Neuronal stem cell (in vitro differentiated cells): ENCODE results near the gene CHST15.
A peak's percentile ranks its signal among the peaks of the same experiment; 100 is the strongest.

Experiments used
- DNase-seq: peaks from one replicate; pipeline ENCODE4 v3.0.0-alpha.2; 2013; ENCODE audit warnings: low spot score
- H2AFZ ChIP-seq: one replicate; pipeline ENCODE4 v1.6.1; 2013; ENCODE audit warnings: mild to moderate bottlenecking, low read length, inconsistent platforms
- H2AK5ac ChIP-seq: 2 replicates; pipeline ENCODE4 v1.6.1; 2013; ENCODE audit warnings: low read depth, mild to moderate bottlenecking, inconsistent platforms, low read length, moderate library complexity, mixed read lengths
- H2BK120ac ChIP-seq: 2 replicates; pipeline ENCODE4 v1.6.1; 2013; ENCODE audit warnings: low read depth, mild to moderate bottlenecking, inconsistent platforms, low read length, moderate library complexity, mixed read lengths
- H2BK12ac ChIP-seq: one replicate; pipeline ENCODE4 v1.6.1; 2013; ENCODE audit warnings: low read length, inconsistent platforms
- H2BK15ac ChIP-seq: 2 replicates; pipeline ENCODE4 v1.6.1; 2013; ENCODE audit warnings: mild to moderate bottlenecking, low read length, inconsistent platforms, mixed read lengths
- H2BK5ac ChIP-seq: one replicate; pipeline ENCODE4 v1.6.1; 2013; ENCODE audit warnings: inconsistent platforms, mild to moderate bottlenecking, low read length, moderate library complexity
- H3K14ac ChIP-seq: one replicate; pipeline ENCODE4 v1.6.1; 2013; ENCODE audit warnings: low read length, inconsistent platforms
- H3K18ac ChIP-seq: 2 replicates; pipeline ENCODE4 v1.6.1; 2013; ENCODE audit warnings: low read length, inconsistent platforms
- H3K23ac ChIP-seq: 2 replicates; pipeline ENCODE4 v1.6.1; 2013; ENCODE audit warnings: low read depth, mild to moderate bottlenecking, mixed read lengths, low read length, inconsistent platforms; ENCODE audit not compliant: poor library complexity
- H3K27ac ChIP-seq: replicated peaks from 3 replicates; pipeline ENCODE4 v1.5.1; 2013; ENCODE audit warnings: low read length, inconsistent platforms
- H3K27me3 ChIP-seq, 3 experiments: 2 replicates each; pipeline ENCODE4 v1.6.1; 2013; ENCODE audit warnings: low read length in 3 of 3, mild to moderate bottlenecking in 2 of 3, inconsistent platforms in 1 of 3, low read depth in 1 of 3, mixed read lengths in 1 of 3, moderate library complexity in 1 of 3; ENCODE audit not compliant: control insufficient read depth in 3 of 3, insufficient read depth in 3 of 3
- H3K36me3 ChIP-seq, 2 donors: replicated peaks in 1 of 2; 2 replicates each; pipeline ENCODE4 v1.6.1; 2013; ENCODE audit warnings: low read length in 2 of 2; ENCODE audit not compliant: control insufficient read depth in 2 of 2, insufficient read depth in 2 of 2
- H3K4ac ChIP-seq: 2 replicates; pipeline ENCODE4 v1.6.1; 2013; ENCODE audit warnings: inconsistent platforms, mild to moderate bottlenecking, low read length, moderate library complexity
- H3K4me1 ChIP-seq, 2 donors: 1 replicate in 1 of 2; 2 replicates in 1 of 2; pipeline ENCODE4 v1.6.1; 2013; ENCODE audit warnings: low read length in 2 of 2, low read depth in 1 of 2; ENCODE audit not compliant: control insufficient read depth in 2 of 2, insufficient read depth in 1 of 2
- H3K4me2 ChIP-seq: one replicate; pipeline ENCODE4 v1.6.1; 2013; ENCODE audit warnings: mild to moderate bottlenecking, low read length, inconsistent platforms; ENCODE audit not compliant: insufficient read depth, poor library complexity, severe bottlenecking
- H3K4me3 ChIP-seq, 2 donors: 2 replicates each; pipeline ENCODE4 v1.5.1; 2013; ENCODE audit warnings: low read length in 2 of 2, mild to moderate bottlenecking in 2 of 2, inconsistent platforms in 1 of 2, moderate library complexity in 1 of 2
- H3K79me1 ChIP-seq: one replicate; pipeline ENCODE4 v1.6.1; 2013; ENCODE audit warnings: low read depth, mild to moderate bottlenecking, inconsistent platforms, low read length, moderate library complexity
- H3K9ac ChIP-seq: one replicate; pipeline ENCODE4 v1.6.1; 2013; ENCODE audit warnings: mild to moderate bottlenecking, low read depth, low read length, inconsistent platforms; ENCODE audit not compliant: poor library complexity
- H3K9me3 ChIP-seq, 2 donors: replicated peaks in 1 of 2; 2 replicates each; pipeline versions ENCODE3 to v1.6.1; 2013; ENCODE audit warnings: low read length in 2 of 2, mild to moderate bottlenecking in 2 of 2, inconsistent platforms in 1 of 2, low read depth in 1 of 2, mixed read lengths in 1 of 2, moderate library complexity in 1 of 2; ENCODE audit not compliant: control insufficient read depth in 2 of 2, insufficient read depth in 1 of 2
- H4K8ac ChIP-seq: one replicate; pipeline ENCODE4 v1.6.1; 2013; ENCODE audit warnings: low read depth, mild to moderate bottlenecking, inconsistent platforms, low read length, moderate library complexity
- H4K91ac ChIP-seq: one replicate; pipeline ENCODE4 v1.6.1; 2013; ENCODE audit warnings: low read length, low read depth, mild to moderate bottlenecking, inconsistent platforms; ENCODE audit not compliant: poor library complexity
- WGBS, 2 donors: extraction: QIAGEN DNeasy Blood & Tissue Kit; methylation state at CpG; one replicate each; pipeline ENCODE4 v1.1.7; 2013; ENCODE audit warnings: missing lambda C conversion rate in 2 of 2, mixed read lengths in 1 of 2; ENCODE audit not compliant: insufficient read length in 2 of 2, insufficient replicate concordance in 1 of 2; ENCODE audit errors: extremely low coverage in 2 of 2; 5-methylcytosine and 5-hydroxymethylcytosine counted together

CHST15 gene

DNA sequence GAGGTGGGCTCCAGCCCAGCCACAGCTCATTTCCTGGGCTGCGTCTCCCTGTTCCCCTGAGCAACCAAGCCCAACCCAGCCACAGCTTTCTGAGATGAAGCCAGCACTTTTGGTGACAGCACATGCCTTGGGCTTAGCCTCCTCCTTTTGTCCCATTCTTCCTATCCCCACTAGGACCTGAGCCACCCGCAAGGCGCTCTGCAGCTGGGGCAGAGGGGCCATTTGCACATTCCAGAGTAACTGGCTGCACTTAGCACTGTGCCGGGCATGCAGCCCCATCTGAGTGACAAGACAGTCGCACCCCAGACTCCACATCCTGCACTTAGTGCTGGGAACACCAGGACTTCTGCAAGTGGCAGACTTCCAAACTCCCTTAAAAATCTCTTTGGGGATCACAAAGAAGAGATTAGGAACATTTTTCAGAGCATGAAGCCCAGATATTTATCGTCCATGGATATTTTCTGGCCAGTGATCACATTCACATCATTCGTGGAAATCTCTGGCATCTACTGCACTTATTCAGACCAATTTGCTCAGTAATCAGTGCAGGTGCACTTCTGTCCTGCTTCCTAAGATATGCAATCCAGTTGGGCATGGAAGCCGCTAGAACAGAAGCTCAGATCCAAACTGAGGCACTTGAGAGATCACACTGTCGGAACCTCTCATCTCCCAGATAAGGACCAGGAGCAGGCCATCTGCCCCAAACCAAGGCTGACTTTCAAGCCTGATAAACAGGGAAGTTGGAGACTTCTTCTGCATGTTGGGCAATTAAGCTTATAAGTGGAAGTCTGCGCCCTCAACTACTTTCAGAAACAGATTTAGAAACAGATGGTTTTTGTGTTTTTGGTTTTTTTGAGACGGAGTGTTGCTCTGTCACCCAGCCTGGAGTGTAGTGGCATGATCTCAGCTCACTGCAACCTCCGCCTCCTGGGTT lies 26.4 kb downstream of the CHST15 start:
- H2BK120ac ChIP-seq, result no peak overlapping the region
- no peak overlapping the region for H4K91ac ChIP-seq
- H3K79me1 ChIP-seq, result no peaks in the 10 kb centered on the region
- no peak overlapping the region for H4K8ac ChIP-seq
- H3K4me1 ChIP-seq, result peaks cover 24 to 54% of the 10 kb centered on the region in 2 donors
- no peaks in the 10 kb centered on the region for H3K36me3 ChIP-seq
- no peak overlapping the region for H3K4me2 ChIP-seq
- H2BK5ac ChIP-seq, result no peak overlapping the region
- no CpG with 5 or more reads among the region's 12 CpGs for WGBS, 2 donors
- no peak overlapping the region for H3K23ac ChIP-seq
- no peak overlapping the region for H3K18ac ChIP-seq
- no peak overlapping the region for H2AK5ac ChIP-seq
- H2AFZ ChIP-seq, result no peak overlapping the region
- no peak overlapping the region for H3K14ac ChIP-seq
- H3K9me3 ChIP-seq, result no peaks in the 10 kb centered on the region
- H3K4ac ChIP-seq, result no peak overlapping the region
- H3K27ac ChIP-seq, result no peak overlapping the region
- no peaks in the 10 kb centered on the region for H3K27me3 ChIP-seq
- H2BK15ac ChIP-seq, result no peak overlapping the region
- no peak overlapping the region for H2BK12ac ChIP-seq
- peak; percentile 21 for DNase-seq
- no peak overlapping the region for H3K9ac ChIP-seq
- H3K4me3 ChIP-seq, result no peak overlapping the region

- Histone ChIP-seq H3K4me1 (peaks cover 23 to 50% of the 10 kb centered on the region in 2 donors), H2AK5ac (no peak overlapping the region), H3K18ac (no peak overlapping the region), H4K91ac (no peak overlapping the region), H3K9me3 (no peaks in the 10 kb centered on the region), H4K8ac (no peak overlapping the region), H2AFZ (no peak overlapping the region), H3K4ac (no peak overlapping the region), H3K4me2 (no peak overlapping the region), H2BK120ac (no peak overlapping the region), H3K27me3 (no peaks in the 10 kb centered on the region), H3K23ac (no peak overlapping the region), H2BK15ac (no peak overlapping the region), H3K27ac (no peak overlapping the region), H3K36me3 (no peaks in the 10 kb centered on the region), H3K9ac (no peak overlapping the region), H2BK12ac (no peak overlapping the region), H3K4me3 (no peak overlapping the region), H3K14ac (no peak overlapping the region), H3K79me1 (no peaks in the 10 kb centered on the region), H2BK5ac (no peak overlapping the region)
- no peak for DNase-seq
- WGBS, 2 donors, result no CpG with 5 or more reads among the region's 12 CpGs
Measured at GRCh38 chr10:124066126-124066700, 27.2 kb downstream of the CHST15 start.

DNA sequence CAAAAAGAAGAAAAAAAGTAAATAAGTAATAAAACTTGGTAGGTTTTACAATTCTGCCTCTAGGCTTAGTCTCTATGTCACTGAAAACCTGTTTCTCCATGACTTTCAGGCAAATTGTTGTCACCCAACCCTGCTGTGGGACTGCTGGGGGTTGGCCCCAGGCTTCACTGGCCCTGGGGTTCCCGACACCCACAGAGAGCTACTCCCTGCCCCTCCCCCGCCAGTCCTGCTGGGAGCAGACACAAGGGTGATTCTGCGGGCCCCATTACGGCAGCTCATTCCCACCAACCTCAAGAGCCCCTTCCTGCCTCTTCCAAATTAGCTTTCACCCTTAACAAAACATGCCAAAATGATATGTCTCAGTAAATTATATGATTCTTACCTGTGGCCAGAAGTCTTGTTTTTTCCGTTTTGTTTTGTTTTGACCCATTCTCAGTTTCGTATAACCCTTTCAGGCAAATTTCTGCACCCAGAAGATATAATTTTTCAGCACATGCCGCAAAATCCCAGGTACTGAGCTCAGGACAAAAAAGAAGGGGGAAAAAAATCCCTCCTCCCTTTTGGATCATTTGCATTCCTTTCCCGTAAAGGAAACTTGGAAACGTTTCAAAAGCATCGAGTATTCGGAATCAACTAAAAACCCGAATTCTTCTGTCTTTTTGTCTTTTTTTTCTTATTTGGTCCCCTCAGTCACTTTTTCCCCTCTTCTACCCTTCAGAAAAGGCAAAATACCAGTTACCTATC lies 27.8 kb downstream of the CHST15 start:
- H2BK15ac ChIP-seq, result no peak overlapping the region
- no peaks in the 10 kb centered on the region for H3K27me3 ChIP-seq
- no peaks in the 10 kb centered on the region for H3K79me1 ChIP-seq
- H3K18ac ChIP-seq, result peak overlapping the region; percentile 44
- no peak overlapping the region for H3K4me2 ChIP-seq
- no peak overlapping the region for H4K8ac ChIP-seq
- no peak overlapping the region for H3K9ac ChIP-seq
- H3K9me3 ChIP-seq, result no peaks in the 10 kb centered on the region
- H2AFZ ChIP-seq, result no peak overlapping the region
- H3K23ac ChIP-seq, result no peak overlapping the region
- H3K4ac ChIP-seq, result no peak overlapping the region
- H3K36me3 ChIP-seq, result no peaks in the 10 kb centered on the region
- WGBS, 2 donors, result no CpG with 5 or more reads among the region's 12 CpGs
- H2BK5ac ChIP-seq, result no peak overlapping the region
- no peak overlapping the region for H2AK5ac ChIP-seq
- H2BK120ac ChIP-seq, result no peak overlapping the region
- peaks cover 23 to 45% of the 10 kb centered on the region in 2 donors for H3K4me1 ChIP-seq
- no peak overlapping the region for H3K4me3 ChIP-seq
- DNase-seq, result no peak
- H3K14ac ChIP-seq, result no peak overlapping the region
- no peak overlapping the region for H3K27ac ChIP-seq
- H4K91ac ChIP-seq, result no peak overlapping the region
- H2BK12ac ChIP-seq, result no peak overlapping the region

GRCh38 chr10:124064676-124065075 lies 28.7 kb downstream of the CHST15 start:
- Histone ChIP-seq H2AFZ (no peak overlapping the region), H3K36me3 (no peaks in the 10 kb centered on the region), H3K9me3 (no peaks in the 10 kb centered on the region), H2BK5ac (no peak overlapping the region), H2BK120ac (no peak overlapping the region), H3K79me1 (no peaks in the 10 kb centered on the region), H3K18ac (peak overlapping the region; percentile 21), H3K27ac (no peak overlapping the region), H4K8ac (peak overlapping the region; percentile 96), H2BK12ac (no peak overlapping the region), H3K4me3 (no peak overlapping the region), H3K4ac (no peak overlapping the region), H2AK5ac (no peak overlapping the region), H3K4me1 (peaks cover 22 to 38% of the 10 kb centered on the region in 2 donors), H3K23ac (no peak overlapping the region), H3K9ac (no peak overlapping the region), H3K27me3 (no peaks in the 10 kb centered on the region), H3K4me2 (no peak overlapping the region), H4K91ac (no peak overlapping the region), H2BK15ac (no peak overlapping the region), H3K14ac (no peak overlapping the region)
- no CpG with 5 or more reads among the region's 6 CpGs for WGBS, 2 donors
- DNase-seq, result no peak
